GM21390 (cell line): Measurements from ENCODE around the gene DCDC2.
"Not testable (repeated sequence)": the region's sequence is repeated elsewhere in the genome, so short reads cannot be mapped to it uniquely, and the experiment has no call there.

Experiments used
- ATAC-seq: cut with Tn5 transposase; IDR thresholded peaks from one replicate; pipeline ENCODE4 v1.9.1; 2021; ENCODE audit not compliant: unreplicated experiment

The DCDC2 gene

DNA sequence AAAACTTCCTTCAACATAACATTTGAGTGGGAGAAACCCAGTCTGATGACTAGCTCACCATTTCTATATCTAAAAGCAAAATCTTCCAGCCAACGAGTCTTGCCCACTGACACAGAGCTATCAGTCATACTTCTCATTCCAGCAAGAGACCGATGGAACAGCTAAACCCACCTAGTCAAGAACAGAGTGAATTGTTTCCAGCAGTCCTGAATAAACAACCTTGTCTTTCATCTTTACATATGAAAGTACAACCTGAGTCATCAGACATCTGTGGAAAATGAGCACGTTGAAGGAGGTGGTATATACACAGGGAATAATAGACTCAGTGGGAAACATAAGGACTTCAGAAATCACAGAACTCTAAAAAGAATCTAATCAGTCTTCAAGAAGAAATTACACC lies 208.0 kb downstream of the DCDC2 start:
- ATAC-seq, result no peak

DNA sequence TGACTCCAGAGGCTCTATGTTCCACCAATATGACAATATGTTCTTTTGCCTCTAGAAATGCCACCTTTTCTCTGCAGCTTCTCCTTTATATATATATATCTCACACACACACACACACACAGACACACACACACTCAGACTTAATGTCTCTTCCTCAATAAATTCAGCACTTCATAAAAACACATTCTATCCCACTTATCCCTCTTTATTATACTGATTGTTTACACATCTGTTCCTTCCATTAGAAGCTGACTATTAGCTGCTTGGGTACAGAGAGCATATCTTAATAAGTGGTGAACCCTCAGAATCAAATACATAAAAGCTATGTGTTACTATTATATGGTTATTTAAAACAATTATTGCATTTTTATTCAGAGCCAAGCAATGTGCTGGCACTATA lies 208.6 kb downstream of the DCDC2 start:
- no peak for ATAC-seq

DNA sequence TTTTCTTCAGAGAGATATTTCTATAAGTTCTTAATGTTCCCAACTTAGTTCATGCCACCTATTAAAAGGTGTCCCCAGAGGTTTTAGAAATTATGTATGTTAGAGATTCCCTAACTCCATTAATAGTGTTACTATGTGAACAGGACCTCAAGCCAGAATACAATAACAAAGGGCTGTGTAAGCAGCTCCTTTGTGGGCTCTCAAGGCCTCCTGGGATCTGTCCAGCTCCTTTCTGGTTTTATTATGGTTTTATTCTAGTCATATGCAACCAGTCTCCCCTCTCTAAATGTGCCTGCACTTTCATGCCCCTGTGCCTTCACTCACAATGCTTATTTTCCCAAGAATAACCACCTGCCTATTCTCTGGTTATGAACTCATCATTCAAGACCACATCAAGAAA lies 209.2 kb downstream of the DCDC2 start:
- ATAC-seq, result no peak

DNA sequence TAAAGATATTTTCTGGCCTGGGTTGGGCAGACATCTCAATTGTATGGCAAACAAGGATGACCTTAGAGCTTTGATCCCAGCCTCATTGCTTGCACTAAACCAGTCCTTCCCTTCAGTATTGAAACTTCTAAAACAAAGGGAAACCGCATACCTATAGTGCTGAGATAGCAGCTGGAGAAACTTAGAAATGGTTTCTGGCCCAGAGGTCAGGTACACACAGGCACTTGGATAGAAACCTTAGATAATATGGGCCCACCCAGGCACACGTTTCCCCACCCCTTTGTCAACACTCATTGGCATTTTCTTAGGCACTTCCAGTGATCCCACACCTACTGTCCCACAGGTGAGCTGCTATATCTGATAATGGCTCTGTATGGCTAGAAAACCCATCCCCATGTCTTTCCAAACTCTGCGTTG lies 209.7 kb downstream of the DCDC2 start:
- ATAC-seq, result no peak

DNA sequence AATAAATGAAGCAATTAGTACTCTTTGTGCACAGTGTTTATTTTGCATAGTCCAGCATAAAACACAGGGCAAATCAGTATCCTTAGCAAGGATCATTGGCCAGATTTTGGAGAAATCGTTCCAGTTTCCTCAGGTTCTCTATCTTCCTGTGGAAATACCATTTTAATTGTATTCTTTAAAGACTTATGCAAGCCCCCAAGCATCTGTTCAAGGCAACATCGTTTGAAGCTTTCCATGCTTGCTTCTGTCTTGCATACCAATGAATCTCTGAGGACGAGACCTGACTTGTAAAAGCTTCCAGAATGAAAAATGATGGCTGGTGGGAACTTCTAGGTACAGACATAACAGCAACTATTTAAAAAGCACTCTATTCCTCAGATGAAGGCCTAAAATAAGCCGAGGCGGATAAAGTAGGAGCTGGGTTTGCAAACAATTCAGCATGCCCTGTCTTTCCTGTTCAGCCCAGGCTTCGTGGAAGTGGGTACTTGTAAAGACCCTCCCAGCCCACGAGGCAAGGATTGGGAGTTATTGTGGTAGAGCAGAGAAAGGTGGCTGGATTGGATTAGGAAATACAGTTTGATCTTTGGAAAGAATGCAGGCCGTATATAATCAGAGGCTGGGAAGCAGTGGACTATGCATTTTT lies 210.2 kb downstream of the DCDC2 start:
- ATAC-seq, result no peak

DNA sequence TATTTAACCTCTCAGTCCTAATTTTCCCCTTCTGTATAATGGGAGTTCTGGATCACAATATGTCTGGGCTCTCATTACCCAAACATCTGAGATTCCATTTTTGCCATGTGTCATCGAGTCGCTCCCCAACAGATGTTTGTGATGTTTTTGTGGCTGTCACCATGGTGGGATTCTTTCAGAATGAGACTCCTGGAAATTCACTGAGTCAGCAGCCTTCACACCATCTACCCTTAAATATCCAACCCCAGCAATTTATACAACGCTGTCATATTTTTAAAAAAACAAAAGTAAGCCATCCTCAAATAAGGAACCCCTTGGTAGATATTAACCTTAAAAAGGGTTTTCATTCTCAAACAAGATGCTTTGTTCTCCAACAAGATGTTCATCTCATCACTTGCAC lies 211.0 kb downstream of the DCDC2 start:
- no peak for ATAC-seq

DNA sequence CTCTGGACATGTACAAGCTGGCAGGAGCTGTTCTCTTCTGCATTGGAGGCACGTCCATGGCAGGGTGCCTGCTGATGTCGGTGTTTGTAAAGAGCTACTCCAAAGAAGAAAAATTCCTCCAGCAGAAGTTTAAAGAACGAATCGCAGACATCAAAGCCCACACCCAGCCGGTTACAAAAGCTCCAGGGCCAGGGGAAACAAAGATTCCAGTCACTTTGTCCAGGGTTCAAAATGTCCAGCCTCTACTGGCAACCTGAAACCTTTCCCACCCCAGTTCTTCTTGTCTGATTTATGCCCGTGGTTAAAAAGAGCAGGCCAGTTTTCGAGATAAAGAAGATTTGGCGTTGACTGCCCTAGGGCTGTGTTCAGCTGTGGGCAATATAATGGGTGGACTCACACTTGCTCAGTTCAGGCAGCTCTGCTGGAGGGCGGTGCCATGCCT lies 212.1 kb downstream of the DCDC2 start:
- ATAC-seq, result no peak

DNA sequence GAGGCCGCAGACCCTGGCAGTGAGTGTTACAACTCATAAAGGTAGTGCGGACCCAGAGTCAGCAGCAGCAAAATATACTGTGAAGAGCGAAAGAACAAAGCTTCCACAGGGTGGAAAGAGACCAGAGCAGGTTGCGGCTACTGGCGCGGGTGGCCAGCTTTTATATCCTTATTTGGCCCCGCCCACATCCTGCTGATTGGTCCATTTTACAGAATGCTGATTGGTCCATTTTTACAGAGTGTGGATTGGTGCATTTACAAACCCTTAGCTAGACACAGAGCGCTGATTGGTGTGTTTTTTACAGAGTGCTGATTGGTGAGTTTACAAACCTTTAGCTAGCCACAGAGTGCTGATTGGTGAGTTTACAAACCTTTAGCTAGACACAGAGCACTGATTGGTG lies 215.1 kb downstream of the DCDC2 start:
- ATAC-seq, result not testable (repeated sequence)

DNA sequence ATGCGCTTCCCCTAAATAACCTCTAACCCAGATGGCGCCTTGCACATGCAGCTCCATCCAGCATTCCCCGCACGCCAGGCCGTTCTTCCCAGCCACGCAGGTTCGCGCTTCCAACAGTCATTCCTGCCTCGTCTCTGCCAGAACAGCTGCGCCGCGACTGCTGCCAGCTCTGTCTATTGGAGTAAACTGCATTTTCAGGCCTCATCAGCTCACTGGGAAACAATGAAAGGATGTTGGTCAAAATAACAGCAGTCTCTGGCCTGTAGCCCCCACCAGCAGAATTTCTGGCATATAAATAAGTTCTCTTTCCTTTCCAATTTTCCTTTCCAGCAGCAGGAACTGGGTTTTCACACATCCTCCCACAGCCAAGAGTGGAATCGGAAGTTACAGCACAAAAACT lies 217.3 kb downstream of the DCDC2 start:
- ATAC-seq, result no peak

DNA sequence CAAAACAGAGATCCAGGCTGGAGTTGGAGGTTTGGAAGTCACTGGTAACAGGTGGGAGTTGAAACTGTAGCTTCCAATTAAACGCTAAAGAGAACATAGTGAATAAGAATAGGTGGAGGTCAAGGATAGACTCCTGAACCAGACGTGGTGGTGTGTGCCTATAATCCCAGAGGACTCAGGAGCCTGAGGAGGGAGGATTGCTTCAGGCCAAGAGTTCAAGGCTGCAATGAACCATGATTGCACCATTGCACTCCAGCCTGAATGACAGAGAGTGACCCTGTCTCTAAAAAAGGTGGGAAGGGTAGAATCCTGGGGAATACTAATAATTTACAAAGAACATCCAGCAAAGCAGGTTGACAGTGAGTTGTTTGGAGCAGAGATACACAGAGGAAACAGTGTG lies 218.2 kb downstream of the DCDC2 start:
- ATAC-seq, result no peak

DNA sequence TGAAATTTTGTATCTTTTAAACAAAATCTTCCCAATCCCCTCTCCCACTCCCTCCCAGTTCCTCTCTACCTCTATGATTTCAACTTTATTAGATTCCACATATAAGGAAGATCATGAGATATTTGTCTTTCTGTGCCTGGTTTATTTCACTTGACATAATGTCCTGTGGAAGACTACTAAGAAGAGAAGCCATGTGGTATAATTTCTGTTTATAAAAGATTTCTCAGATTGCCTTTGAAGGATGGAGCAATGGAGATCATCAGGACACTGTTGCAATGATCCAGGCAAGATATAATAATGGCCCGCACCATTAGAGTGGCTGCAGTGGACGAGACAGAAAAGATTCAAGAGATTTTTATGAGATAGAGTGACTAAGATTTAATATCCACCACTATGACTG lies 218.8 kb downstream of the DCDC2 start:
- no peak for ATAC-seq

DNA sequence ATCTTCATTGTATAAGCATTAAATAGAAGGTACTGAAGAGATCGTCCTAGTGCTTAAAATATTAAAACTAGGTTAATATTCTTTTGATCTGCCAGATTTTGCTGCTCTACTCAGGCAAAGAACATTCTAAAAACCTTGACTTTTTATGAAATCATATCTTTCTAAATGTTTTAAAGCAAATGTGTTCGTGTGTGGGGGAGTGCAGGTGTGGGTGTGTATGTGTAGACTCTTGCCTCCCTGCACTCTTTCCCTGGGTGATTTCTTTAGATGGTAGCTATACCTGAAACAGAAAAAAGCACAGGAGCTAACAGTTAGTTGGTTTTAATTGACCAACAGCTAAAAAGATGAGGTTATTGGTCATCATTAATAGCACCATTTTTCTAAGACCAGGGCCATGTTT lies 226.1 kb downstream of the DCDC2 start:
- no peak for ATAC-seq

DNA sequence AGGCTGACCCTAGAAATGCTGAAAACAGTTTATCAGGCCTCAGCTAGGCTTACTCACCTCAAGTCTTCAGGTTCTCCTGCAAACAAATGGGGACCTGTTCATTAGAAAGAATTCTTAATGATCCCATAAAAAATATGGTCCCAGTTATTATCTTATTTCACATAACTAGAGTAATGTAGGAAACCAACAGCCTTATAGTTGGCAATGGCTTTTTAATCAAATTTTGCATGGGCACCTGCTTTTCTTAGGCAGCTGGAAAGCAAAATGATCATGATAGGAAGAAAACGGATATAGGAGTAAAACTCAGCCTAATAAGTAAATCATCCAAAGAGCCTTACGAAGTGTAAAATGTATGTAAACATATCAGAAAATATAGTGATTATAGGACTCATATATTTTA lies 230.5 kb downstream of the DCDC2 start:
- ATAC-seq, result no peak

DNA sequence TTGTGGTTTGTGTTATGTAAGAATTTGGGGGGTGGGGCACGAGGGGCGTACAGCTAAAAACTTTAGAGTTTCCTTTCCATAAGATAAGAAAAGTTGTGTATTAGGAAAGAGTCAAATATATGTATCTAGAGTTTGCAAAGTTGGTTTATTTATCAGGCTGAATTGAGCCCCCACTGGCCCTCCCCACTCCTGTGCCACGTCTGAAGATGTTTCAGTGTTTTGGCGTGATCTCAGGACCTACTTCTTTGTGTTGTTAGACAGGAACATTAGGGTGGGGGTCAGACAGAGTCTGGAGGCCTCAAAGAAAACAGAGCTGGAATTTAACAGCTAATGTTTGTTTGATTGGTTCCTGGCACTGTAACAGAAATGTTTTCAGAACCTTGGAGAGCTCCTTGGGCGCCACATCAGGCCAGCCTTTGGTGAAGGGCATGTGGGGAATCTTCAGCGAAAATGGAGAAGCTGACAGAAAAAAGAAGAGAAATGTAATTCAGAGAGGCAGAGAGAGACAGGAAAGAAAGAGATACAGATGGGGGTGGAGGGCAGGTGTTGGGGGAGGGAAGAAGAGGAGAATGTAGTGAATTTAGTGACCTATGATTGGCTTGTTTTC lies 231.2 kb downstream of the DCDC2 start:
- ATAC-seq, result peak; percentile 69

DNA sequence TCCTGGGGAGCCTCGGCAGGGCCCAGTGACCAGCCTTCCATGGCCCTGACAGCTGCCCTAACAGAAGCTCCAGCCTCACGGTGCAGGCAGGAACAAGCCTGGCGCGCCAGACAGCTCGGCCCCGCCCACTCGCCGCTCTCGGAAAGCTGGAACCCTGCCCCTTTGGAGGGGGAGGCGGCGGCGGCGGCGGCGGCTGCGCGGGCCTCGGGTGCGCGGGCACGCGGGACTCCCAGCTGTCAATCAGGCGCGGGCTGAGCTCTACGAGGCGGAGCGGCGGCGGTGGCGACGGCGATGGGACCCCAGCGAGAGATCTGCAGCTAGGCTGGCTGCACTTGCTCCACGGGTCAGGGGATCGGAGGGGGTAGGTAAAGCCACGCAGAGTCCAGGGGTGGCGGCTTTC lies 231.9 kb downstream of the DCDC2 start, which contains the start of gene NRSN1:
TSS of gene NRSN1 (plus strand) at position 236 of the 400 bp plus-strand sequence. CDS start 8,113 bp downstream, outside the sequence.
- ATAC-seq, result no peak

DNA sequence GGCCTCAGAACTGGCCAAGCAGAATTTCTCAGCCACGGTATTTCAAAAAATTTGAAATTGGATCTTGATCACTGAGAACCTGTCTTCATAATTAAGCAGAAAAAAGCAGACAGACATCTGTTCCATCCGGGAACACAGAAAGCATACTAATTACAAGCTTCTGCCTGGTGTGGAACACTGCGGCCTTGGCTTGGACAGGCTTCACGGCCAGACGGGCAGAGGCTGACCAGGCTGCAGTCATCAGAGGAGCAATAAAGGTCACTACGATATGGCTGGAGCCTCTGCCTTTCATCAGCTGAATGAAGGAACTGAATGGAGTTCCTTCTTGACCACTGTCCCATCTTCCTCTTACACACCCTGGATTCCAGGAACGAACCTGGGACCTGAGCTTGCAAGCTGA lies 235.7 kb downstream of the DCDC2 start:
- ATAC-seq, result no peak
